Measurements from ENCODE around the gene AKT3.

- no peak for TF ChIP-seq CTCF (conservative IDR thresholded peaks at IDR 0.05; ENCODE audit: low read depth, low read length)
- TF ChIP-seq EZH2 (IDR thresholded peaks at IDR 0.05; ENCODE audit: low read length, unreplicated experiment): no peak
Measured at GRCh38 chr1:243447844-243448243, 402.2 kb downstream of the AKT3 start.
